Loucy (cell line): Measurements from ENCODE around the gene MEF2C.

Source experiments
- H2AFZ ChIP-seq: fragments of 200-600 bp; sonication (generic); 2 replicates; pipeline ENCODE4 v1.6.0; 2016; ENCODE audit warnings: antibody characterized with exemption, mild to moderate bottlenecking, low read length, moderate library complexity
- H3F3A ChIP-seq: fragments of 200-600 bp; 2 replicates; pipeline ENCODE4 v1.6.0; 2016; ENCODE audit warnings: antibody characterized with exemption, low read depth, mild to moderate bottlenecking
- H3K27me3 ChIP-seq: fragments of 200-600 bp; sonication (generic); 2 replicates; pipeline ENCODE4 v1.6.1; 2014; ENCODE audit warnings: low read length, mild to moderate bottlenecking; ENCODE audit not compliant: insufficient read depth, poor library complexity, severe bottlenecking
- H3K36me3 ChIP-seq: fragments of 200-600 bp; sonication (generic); 2 replicates; pipeline ENCODE4 v1.6.1; 2016; ENCODE audit warnings: low read length; ENCODE audit not compliant: insufficient read depth
- H3K4me1 ChIP-seq: fragments of 200-600 bp; sonication (generic); 2 replicates; pipeline ENCODE4 v1.5.1; 2014; ENCODE audit warnings: low read length, mild to moderate bottlenecking; ENCODE audit not compliant: insufficient read depth, poor library complexity, severe bottlenecking
- H3K4me2 ChIP-seq: fragments of 200-600 bp; sonication (generic); 2 replicates; pipeline ENCODE4 v1.6.0; 2014; ENCODE audit warnings: antibody characterized with exemption, low read length, low read depth, mild to moderate bottlenecking; ENCODE audit not compliant: poor library complexity, severe bottlenecking
- H3K4me3 ChIP-seq: fragments of 200-600 bp; sonication (generic); 2 replicates; pipeline ENCODE4 v1.5.1; 2014; ENCODE audit warnings: low read length, mild to moderate bottlenecking, mixed read lengths; ENCODE audit not compliant: poor library complexity, severe bottlenecking
- H3K79me2 ChIP-seq: fragments of 200-600 bp; sonication (generic); 2 replicates; pipeline ENCODE4 v1.6.1; 2014; ENCODE audit warnings: low read length; ENCODE audit not compliant: insufficient read depth
- H3K9ac ChIP-seq: fragments of 200-600 bp; sonication (generic); 2 replicates; pipeline ENCODE4 v1.6.0; 2014; ENCODE audit warnings: mild to moderate bottlenecking, low read depth, low read length, moderate library complexity; ENCODE audit not compliant: poor library complexity, severe bottlenecking
- H3K9me2 ChIP-seq: fragments of 200-600 bp; sonication (generic); replicated peaks from 2 replicates; pipeline ENCODE4 v1.6.1; 2016; ENCODE audit warnings: low read depth, low read length, mixed read lengths
- H3K9me3 ChIP-seq: fragments of 200-600 bp; sonication (generic); 2 replicates; pipeline ENCODE4 v1.6.1; 2014; ENCODE audit warnings: mild to moderate bottlenecking, antibody characterized with exemption, low read length, low read depth; ENCODE audit not compliant: insufficient read depth
- H4K20me1 ChIP-seq: fragments of 200-600 bp; sonication (generic); 2 replicates; pipeline ENCODE4 v1.6.0; 2014; ENCODE audit warnings: antibody characterized with exemption, low read length, mild to moderate bottlenecking; ENCODE audit not compliant: insufficient read depth, poor library complexity, severe bottlenecking
- EZH2phosphoT487 ChIP-seq: fragments of 200-600 bp; IDR thresholded peaks from 2 replicates; pipeline ENCODE4 v1.6.1; 2018; ENCODE audit warnings: antibody characterized with exemption, mild to moderate bottlenecking, moderate library complexity, borderline replicate concordance
- TF ChIP-seq, protein P1 (sequence below): fragments of 200-600 bp; sonication (generic); conservative IDR thresholded peaks from 2 replicates; pipeline ENCODE4 v1.5.1; 2014; ENCODE audit warnings: mild to moderate bottlenecking, antibody characterized with exemption, low read length

MEF2C gene

DNA sequence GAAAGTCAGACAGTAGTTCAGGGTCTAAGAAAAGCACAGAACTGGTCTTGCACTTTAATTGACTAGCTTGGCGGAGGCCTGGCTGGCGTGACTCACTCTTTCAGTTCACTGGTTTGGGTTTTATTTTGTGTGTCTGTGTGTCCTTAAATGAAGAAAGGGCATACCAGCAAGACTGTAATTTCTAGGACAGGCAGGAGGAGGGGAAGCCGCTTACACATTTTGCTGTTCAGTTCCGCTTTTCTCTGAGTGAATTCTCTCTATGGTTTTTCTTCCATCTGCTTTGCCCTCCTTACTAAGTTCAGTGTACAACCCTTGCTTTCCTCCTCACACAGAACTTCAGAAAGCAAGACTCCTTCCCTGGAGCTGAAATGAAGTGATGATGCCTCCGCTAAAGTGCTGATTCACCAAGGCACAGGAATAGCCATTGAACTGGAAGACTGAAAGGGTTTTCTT lies 150.8 kb downstream of the MEF2C start:
- no peaks in the 10 kb centered on the region for H3K36me3 ChIP-seq
- no peaks in the 10 kb centered on the region for H3K27me3 ChIP-seq
- H2AFZ ChIP-seq: peak overlapping the region; percentile 60
- H3K79me2 ChIP-seq: no peaks in the 10 kb centered on the region
- H3K4me2 ChIP-seq: peak overlapping the region; percentile 75
- no peaks in the 10 kb centered on the region for H3K9me2 ChIP-seq
- H4K20me1 ChIP-seq: no peaks in the 10 kb centered on the region
- no peak overlapping the region for H3K4me3 ChIP-seq
- peaks cover 15% of the 10 kb centered on the region; the same call in 1 of the 2 replicates for H3F3A ChIP-seq
- H3K9me3 ChIP-seq: no peaks in the 10 kb centered on the region
- peaks cover 60% of the 10 kb centered on the region for H3K4me1 ChIP-seq
- no peak for TF ChIP-seq EZH2phosphoT487
- TF ChIP-seq, protein P1, sequence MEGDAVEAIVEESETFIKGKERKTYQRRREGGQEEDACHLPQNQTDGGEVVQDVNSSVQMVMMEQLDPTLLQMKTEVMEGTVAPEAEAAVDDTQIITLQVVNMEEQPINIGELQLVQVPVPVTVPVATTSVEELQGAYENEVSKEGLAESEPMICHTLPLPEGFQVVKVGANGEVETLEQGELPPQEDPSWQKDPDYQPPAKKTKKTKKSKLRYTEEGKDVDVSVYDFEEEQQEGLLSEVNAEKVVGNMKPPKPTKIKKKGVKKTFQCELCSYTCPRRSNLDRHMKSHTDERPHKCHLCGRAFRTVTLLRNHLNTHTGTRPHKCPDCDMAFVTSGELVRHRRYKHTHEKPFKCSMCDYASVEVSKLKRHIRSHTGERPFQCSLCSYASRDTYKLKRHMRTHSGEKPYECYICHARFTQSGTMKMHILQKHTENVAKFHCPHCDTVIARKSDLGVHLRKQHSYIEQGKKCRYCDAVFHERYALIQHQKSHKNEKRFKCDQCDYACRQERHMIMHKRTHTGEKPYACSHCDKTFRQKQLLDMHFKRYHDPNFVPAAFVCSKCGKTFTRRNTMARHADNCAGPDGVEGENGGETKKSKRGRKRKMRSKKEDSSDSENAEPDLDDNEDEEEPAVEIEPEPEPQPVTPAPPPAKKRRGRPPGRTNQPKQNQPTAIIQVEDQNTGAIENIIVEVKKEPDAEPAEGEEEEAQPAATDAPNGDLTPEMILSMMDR: no peak
- peak overlapping the region; percentile 71 for H3K9ac ChIP-seq

DNA sequence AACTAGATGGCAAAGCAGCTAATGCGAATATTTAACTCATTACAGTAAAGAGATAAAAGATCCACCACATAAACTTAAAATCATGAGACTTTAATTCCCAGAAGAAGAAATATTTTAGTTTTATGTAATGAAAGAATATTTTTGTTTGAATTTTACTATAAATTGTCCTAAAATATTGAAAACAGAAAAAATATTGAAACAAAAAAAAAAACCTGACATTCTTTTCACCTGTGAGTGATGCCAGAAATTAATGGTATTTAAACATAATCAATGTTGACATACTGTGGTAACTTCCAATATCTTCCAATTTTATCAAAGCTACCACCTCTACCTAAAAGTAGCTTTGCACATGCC lies 153.2 kb downstream of the MEF2C start:
- no peak overlapping the region for H3K4me2 ChIP-seq
- H3K9ac ChIP-seq: no peak overlapping the region
- no peaks in the 10 kb centered on the region for H3K9me3 ChIP-seq
- no peaks in the 10 kb centered on the region for H3K27me3 ChIP-seq
- H4K20me1 ChIP-seq: no peaks in the 10 kb centered on the region
- no peaks in the 10 kb centered on the region for H3K79me2 ChIP-seq
- H3K9me2 ChIP-seq: no peaks in the 10 kb centered on the region
- no peak overlapping the region for H2AFZ ChIP-seq
- H3K4me3 ChIP-seq: no peak overlapping the region
- H3K4me1 ChIP-seq: peaks cover 41% of the 10 kb centered on the region
- TF ChIP-seq, protein P1: no peak
- TF ChIP-seq EZH2phosphoT487: no peak
- no peaks in the 10 kb centered on the region for H3K36me3 ChIP-seq
- H3F3A ChIP-seq: peaks cover 13% of the 10 kb centered on the region; the same call in 1 of the 2 replicates

DNA sequence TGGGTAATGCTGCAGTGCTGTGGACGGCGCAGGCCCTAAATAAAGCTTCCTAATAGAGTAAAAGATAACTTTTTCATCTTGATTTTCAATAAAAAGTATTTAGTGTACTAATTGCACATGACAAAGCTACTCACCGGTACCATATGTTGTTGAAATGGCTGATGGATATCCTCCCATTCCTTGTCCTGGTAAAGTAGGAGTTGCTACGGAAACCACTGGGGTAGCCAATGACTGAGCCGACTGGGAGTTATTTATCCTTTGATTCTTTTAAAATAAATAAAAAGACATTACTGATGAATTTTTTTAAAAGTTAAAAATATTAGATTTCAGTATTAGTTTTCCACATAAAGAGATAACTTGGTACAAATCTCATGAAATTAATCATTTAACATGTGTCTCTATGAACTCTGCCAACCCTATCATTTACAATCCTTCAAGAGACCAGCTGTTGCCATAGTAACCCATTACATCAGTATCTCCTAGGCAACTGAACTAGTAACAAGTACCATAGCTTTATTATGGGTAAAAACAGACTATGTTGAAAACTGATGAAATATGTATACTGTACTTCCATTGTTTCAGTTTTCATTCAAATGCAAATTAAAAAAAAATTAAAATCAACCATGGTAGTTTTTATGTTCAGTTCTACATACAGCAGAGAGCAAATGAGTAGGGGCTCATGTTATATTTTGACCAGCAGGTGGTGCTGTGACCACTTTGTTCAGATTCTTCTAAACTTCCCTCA lies 153.7 kb downstream of the MEF2C start:
- H3K9me3 ChIP-seq: no peaks in the 10 kb centered on the region
- no peak overlapping the region for H3K4me3 ChIP-seq
- no peak overlapping the region for H3K9ac ChIP-seq
- no peaks in the 10 kb centered on the region for H3K79me2 ChIP-seq
- TF ChIP-seq, protein P1: peak; percentile 87
- TF ChIP-seq EZH2phosphoT487: no peak
- no peaks in the 10 kb centered on the region for H4K20me1 ChIP-seq
- H3K4me1 ChIP-seq: peaks cover 37% of the 10 kb centered on the region
- no peaks in the 10 kb centered on the region for H3K36me3 ChIP-seq
- H2AFZ ChIP-seq: no peak overlapping the region
- H3K4me2 ChIP-seq: no peak overlapping the region
- H3K27me3 ChIP-seq: no peaks in the 10 kb centered on the region
- H3K9me2 ChIP-seq: no peaks in the 10 kb centered on the region
- H3F3A ChIP-seq: peaks cover 10% of the 10 kb centered on the region; the same call in 1 of the 2 replicates
